Liver (tissue), 3 donors: ENCODE results near the gene VEGFC.

Experiments
- ATF3 ChIP-seq: IDR thresholded peaks from 2 replicates; pipeline ENCODE4 v1.6.1; 2016; ENCODE audit warnings: antibody characterized with exemption
- EGR1 ChIP-seq, 2 donors: IDR thresholded peaks; 2 replicates each; pipeline ENCODE4 v1.6.1; 2016 to 2018; ENCODE audit warnings: antibody characterized with exemption in 2 of 2, low read depth in 2 of 2
- FOXA1 ChIP-seq: IDR thresholded peaks from 2 replicates; pipeline ENCODE4 v1.6.1; 2016; ENCODE audit warnings: antibody characterized with exemption
- GABPA ChIP-seq, 2 donors: IDR thresholded peaks in 1 of 2; conservative IDR thresholded peaks in 1 of 2; 2 replicates each; pipeline ENCODE4 v1.6.1; 2016; ENCODE audit warnings: antibody characterized with exemption in 2 of 2, mild to moderate bottlenecking in 1 of 2, moderate library complexity in 1 of 2
- JUND ChIP-seq, 2 donors: IDR thresholded peaks; 2 replicates each; pipeline ENCODE4 v1.6.1; 2016; ENCODE audit warnings: antibody characterized with exemption in 2 of 2
- MAX ChIP-seq: IDR thresholded peaks from 2 replicates; pipeline ENCODE4 v1.6.1; 2016; ENCODE audit warnings: antibody characterized with exemption
- RAD21 ChIP-seq, 2 donors: IDR thresholded peaks; 2 replicates each; pipeline ENCODE4 v1.6.1; 2016; ENCODE audit warnings: antibody characterized with exemption in 2 of 2, mild to moderate bottlenecking in 2 of 2
- RXRA ChIP-seq, 2 donors: IDR thresholded peaks; 2 replicates each; pipeline ENCODE4 v1.6.1; 2017 to 2018; ENCODE audit warnings: antibody characterized with exemption in 2 of 2, mild to moderate bottlenecking in 1 of 2
- SP1 ChIP-seq: IDR thresholded peaks from 2 replicates; pipeline ENCODE4 v1.6.1; 2018; ENCODE audit warnings: antibody characterized with exemption, mild to moderate bottlenecking
- TAF1 ChIP-seq: conservative IDR thresholded peaks from 2 replicates; pipeline ENCODE4 v1.6.1; 2016; ENCODE audit warnings: antibody characterized with exemption, mild to moderate bottlenecking
- YY1 ChIP-seq: IDR thresholded peaks from 2 replicates; pipeline ENCODE4 v1.6.1; 2016; ENCODE audit warnings: antibody characterized with exemption, mild to moderate bottlenecking
- TF ChIP-seq, protein P1 (sequence below): IDR thresholded peaks from 2 replicates; pipeline ENCODE4 v1.6.1; 2016; ENCODE audit warnings: antibody characterized with exemption
- TF ChIP-seq, protein P2 (sequence below): fragments of 150-350 bp; IDR thresholded peaks from 2 replicates; pipeline ENCODE4 v1.5.1; 2017; ENCODE audit warnings: improper control_type of control experiment, low read depth, low read length; ENCODE audit not compliant: missing input control
- TF ChIP-seq, protein P3 (sequence below): IDR thresholded peaks from 2 replicates; pipeline ENCODE4 v1.6.1; 2016; ENCODE audit warnings: antibody characterized with exemption, mild to moderate bottlenecking
- donor health status: healthy.
- donor health status: healthy.

DNA sequence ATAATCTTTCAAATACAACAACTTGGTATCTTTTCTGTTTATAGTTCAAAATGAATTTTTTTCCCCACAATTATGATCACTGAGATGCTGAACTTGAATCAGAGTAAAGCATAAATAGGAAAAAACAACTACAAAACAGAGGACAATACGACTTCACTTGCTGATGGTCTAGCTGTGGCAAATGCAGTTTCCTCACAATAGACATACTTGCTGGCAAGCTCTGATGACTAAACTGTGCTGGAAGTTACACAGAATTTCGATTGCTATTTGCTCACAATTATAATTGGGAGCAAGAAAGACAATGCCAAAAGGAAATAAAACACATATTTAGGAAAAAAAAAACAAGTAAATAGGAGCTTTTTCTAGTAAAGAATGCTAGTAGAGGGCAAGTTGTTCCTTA lies 14.7 kb downstream of the VEGFC start:
- TF ChIP-seq, protein P1, sequence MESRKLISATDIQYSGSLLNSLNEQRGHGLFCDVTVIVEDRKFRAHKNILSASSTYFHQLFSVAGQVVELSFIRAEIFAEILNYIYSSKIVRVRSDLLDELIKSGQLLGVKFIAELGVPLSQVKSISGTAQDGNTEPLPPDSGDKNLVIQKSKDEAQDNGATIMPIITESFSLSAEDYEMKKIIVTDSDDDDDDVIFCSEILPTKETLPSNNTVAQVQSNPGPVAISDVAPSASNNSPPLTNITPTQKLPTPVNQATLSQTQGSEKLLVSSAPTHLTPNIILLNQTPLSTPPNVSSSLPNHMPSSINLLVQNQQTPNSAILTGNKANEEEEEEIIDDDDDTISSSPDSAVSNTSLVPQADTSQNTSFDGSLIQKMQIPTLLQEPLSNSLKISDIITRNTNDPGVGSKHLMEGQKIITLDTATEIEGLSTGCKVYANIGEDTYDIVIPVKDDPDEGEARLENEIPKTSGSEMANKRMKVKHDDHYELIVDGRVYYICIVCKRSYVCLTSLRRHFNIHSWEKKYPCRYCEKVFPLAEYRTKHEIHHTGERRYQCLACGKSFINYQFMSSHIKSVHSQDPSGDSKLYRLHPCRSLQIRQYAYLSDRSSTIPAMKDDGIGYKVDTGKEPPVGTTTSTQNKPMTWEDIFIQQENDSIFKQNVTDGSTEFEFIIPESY, result no peak
- no peak for TF ChIP-seq SP1
- TF ChIP-seq, protein P2, sequence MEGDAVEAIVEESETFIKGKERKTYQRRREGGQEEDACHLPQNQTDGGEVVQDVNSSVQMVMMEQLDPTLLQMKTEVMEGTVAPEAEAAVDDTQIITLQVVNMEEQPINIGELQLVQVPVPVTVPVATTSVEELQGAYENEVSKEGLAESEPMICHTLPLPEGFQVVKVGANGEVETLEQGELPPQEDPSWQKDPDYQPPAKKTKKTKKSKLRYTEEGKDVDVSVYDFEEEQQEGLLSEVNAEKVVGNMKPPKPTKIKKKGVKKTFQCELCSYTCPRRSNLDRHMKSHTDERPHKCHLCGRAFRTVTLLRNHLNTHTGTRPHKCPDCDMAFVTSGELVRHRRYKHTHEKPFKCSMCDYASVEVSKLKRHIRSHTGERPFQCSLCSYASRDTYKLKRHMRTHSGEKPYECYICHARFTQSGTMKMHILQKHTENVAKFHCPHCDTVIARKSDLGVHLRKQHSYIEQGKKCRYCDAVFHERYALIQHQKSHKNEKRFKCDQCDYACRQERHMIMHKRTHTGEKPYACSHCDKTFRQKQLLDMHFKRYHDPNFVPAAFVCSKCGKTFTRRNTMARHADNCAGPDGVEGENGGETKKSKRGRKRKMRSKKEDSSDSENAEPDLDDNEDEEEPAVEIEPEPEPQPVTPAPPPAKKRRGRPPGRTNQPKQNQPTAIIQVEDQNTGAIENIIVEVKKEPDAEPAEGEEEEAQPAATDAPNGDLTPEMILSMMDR, result no peak
- TF ChIP-seq RAD21 (IDR thresholded peaks at IDR 0.05), result no peak
- TF ChIP-seq RXRA (IDR thresholded peaks at IDR 0.05), result no peak
- TF ChIP-seq TAF1, result no peak
- no peak for TF ChIP-seq YY1
- TF ChIP-seq, protein P3, sequence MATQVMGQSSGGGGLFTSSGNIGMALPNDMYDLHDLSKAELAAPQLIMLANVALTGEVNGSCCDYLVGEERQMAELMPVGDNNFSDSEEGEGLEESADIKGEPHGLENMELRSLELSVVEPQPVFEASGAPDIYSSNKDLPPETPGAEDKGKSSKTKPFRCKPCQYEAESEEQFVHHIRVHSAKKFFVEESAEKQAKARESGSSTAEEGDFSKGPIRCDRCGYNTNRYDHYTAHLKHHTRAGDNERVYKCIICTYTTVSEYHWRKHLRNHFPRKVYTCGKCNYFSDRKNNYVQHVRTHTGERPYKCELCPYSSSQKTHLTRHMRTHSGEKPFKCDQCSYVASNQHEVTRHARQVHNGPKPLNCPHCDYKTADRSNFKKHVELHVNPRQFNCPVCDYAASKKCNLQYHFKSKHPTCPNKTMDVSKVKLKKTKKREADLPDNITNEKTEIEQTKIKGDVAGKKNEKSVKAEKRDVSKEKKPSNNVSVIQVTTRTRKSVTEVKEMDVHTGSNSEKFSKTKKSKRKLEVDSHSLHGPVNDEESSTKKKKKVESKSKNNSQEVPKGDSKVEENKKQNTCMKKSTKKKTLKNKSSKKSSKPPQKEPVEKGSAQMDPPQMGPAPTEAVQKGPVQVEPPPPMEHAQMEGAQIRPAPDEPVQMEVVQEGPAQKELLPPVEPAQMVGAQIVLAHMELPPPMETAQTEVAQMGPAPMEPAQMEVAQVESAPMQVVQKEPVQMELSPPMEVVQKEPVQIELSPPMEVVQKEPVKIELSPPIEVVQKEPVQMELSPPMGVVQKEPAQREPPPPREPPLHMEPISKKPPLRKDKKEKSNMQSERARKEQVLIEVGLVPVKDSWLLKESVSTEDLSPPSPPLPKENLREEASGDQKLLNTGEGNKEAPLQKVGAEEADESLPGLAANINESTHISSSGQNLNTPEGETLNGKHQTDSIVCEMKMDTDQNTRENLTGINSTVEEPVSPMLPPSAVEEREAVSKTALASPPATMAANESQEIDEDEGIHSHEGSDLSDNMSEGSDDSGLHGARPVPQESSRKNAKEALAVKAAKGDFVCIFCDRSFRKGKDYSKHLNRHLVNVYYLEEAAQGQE, result no peak
- no peak for TF ChIP-seq MAX
- TF ChIP-seq FOXA1, result no peak
- TF ChIP-seq EGR1 (IDR thresholded peaks at IDR 0.05; ENCODE audit: low read depth in 2 of 2), result no peak
- no peak for TF ChIP-seq JUND (IDR thresholded peaks at IDR 0.05)
- no peak for TF ChIP-seq GABPA (IDR thresholded peaks at IDR 0.05 in 1 of 2, conservative IDR thresholded peaks at IDR 0.05 in 1 of 2)
- no peak for TF ChIP-seq ATF3
